ENCODE data around the gene AKT2. TPM values are rescaled to one million over a fixed set of nuclear protein-coding genes. Genes with fewer than 3 reads are reported as not detected.

AKT2 gene
- total and polyA plus RNA-seq, 10 of the 15 experiments (the other 5 are each of a cell fraction or from before 2014, with no cell fraction given): 1.0 to 185 (median 71.5) TPM

- peaks cover 15 to 37% of the 10 kb centered on the region in 2 experiments; a peak in 3 of 4 replicates for H3K36me3 ChIP-seq (ENCODE audit: control insufficient read depth in 2 of 2, insufficient read depth in 2 of 2, low read length in 1 of 2)
- no peak for FAIRE-seq
- no TSS peak for BruUV-seq (replicated peaks)
- TF ChIP-seq POLR2A (IDR thresholded peaks at IDR 0.05; ENCODE audit: low read depth, low read length) (no peak), RELA (IDR thresholded peaks at IDR 0.05; ENCODE audit: borderline replicate concordance, partially characterized antibody) (no peak), SMC3 (IDR thresholded peaks at IDR 0.05; ENCODE audit: borderline replicate concordance, low read length) (no peak), MTA3 (IDR thresholded peaks at IDR 0.05; ENCODE audit: borderline replicate concordance, low read length) (no peak), IKZF2 (IDR thresholded peaks at IDR 0.05) (no peak), FOXK2 (IDR thresholded peaks at IDR 0.05) (no peak), BCL11A (IDR thresholded peaks at IDR 0.05; ENCODE audit: low read depth, low read length) (no peak), SKIL (IDR thresholded peaks at IDR 0.05; ENCODE audit: low read depth, poor library complexity, severe bottlenecking) (no peak), MYB (IDR thresholded peaks at IDR 0.05; ENCODE audit: borderline replicate concordance, low read depth, low read length) (no peak), RBBP5 (conservative IDR thresholded peaks at IDR 0.05) (no peak), MEF2A (IDR thresholded peaks at IDR 0.05; ENCODE audit: insufficient read depth, low read depth, low read length) (no peak), PKNOX1 (IDR thresholded peaks at IDR 0.05) (no peak), TBL1XR1 (IDR thresholded peaks at IDR 0.05; ENCODE audit: low read depth, low read length) (no peak), EGR1 (IDR thresholded peaks at IDR 0.05; ENCODE audit: borderline replicate concordance in 1 of 2, low read depth in 2 of 2, low read length in 2 of 2) (no peak)
- TF ChIP-seq, protein P1, sequence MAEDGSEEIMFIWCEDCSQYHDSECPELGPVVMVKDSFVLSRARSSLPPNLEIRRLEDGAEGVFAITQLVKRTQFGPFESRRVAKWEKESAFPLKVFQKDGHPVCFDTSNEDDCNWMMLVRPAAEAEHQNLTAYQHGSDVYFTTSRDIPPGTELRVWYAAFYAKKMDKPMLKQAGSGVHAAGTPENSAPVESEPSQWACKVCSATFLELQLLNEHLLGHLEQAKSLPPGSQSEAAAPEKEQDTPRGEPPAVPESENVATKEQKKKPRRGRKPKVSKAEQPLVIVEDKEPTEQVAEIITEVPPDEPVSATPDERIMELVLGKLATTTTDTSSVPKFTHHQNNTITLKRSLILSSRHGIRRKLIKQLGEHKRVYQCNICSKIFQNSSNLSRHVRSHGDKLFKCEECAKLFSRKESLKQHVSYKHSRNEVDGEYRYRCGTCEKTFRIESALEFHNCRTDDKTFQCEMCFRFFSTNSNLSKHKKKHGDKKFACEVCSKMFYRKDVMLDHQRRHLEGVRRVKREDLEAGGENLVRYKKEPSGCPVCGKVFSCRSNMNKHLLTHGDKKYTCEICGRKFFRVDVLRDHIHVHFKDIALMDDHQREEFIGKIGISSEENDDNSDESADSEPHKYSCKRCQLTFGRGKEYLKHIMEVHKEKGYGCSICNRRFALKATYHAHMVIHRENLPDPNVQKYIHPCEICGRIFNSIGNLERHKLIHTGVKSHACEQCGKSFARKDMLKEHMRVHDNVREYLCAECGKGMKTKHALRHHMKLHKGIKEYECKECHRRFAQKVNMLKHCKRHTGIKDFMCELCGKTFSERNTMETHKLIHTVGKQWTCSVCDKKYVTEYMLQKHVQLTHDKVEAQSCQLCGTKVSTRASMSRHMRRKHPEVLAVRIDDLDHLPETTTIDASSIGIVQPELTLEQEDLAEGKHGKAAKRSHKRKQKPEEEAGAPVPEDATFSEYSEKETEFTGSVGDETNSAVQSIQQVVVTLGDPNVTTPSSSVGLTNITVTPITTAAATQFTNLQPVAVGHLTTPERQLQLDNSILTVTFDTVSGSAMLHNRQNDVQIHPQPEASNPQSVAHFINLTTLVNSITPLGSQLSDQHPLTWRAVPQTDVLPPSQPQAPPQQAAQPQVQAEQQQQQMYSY (CRISPR knock-in tag; IDR thresholded peaks at IDR 0.05): no peak
Measured at GRCh38 chr19:40234429-40235237, 50.5 kb downstream of the AKT2 start.

More at GRCh38 chr19:40234429-40235237, 50.5 kb downstream of the AKT2 start:
- no peak overlapping the region for H3K4me2 ChIP-seq (ENCODE audit: control insufficient read depth, insufficient read depth)
- ChIA-PET POLR2A (no interaction called here), SMC1A (ENCODE audit: uncharacterized antibody, unreplicated experiment) (no interaction called here), CTCF (no interaction called here), RAD21 (ENCODE audit: unreplicated experiment) (no interaction called here)
- no peak for ATAC-seq
- H3K4me1 ChIP-seq (ENCODE audit: control insufficient read depth, insufficient read depth, low read length): no peaks in the 10 kb centered on the region
- H4K20me1 ChIP-seq (ENCODE audit: control insufficient read depth, insufficient read depth): no peaks in the 10 kb centered on the region
- H3K27me3 ChIP-seq (replicated peaks in 1 of 2; ENCODE audit: control insufficient read depth in 2 of 2, insufficient read depth in 2 of 2, low read length in 1 of 2): no peaks in the 10 kb centered on the region
- H3K4me3 ChIP-seq: no peak overlapping the region
- H3K9me3 ChIP-seq (replicated peaks; ENCODE audit: control insufficient read depth, insufficient read depth, low read length): no peaks in the 10 kb centered on the region
- intact Hi-C loops (cut with micrococcal nuclease; ENCODE audit: unreplicated experiment) (no loop called here), in situ Hi-C loops (cut with MboI) (no loop called here)
- H3K9ac ChIP-seq (ENCODE audit: control insufficient read depth, insufficient read depth, low read length): no peak overlapping the region
- WGBS (ENCODE audit: insufficient coverage, insufficient replicate concordance, low lambda C conversion rate, missing lambda C conversion rate): 95% methylated on average over 22 of the region's 22 CpGs
- no peak overlapping the region for H2AFZ ChIP-seq (ENCODE audit: control insufficient read depth, low read depth, low read length)
- H3K79me2 ChIP-seq (ENCODE audit: control insufficient read depth, insufficient read depth, low read length): no peaks in the 10 kb centered on the region
- no peak overlapping the region for H3K27ac ChIP-seq (ENCODE audit: control insufficient read depth, insufficient read depth)
- DNase-seq (ENCODE audit: low read depth, low spot score): no peak

All from GM12878 (cell line).